Measurements from ENCODE around the gene ATP12A.
"Not testable (repeated sequence)": the region's sequence is repeated elsewhere in the genome, so short reads cannot be mapped to it uniquely, and the experiment has no call there.

The ATP12A gene

GRCh38 chr13:24718192-24718965 is 38.2 kb downstream of the ATP12A start:
- in situ Hi-C loops (cut with MboI; ENCODE audit: low pct_unique_long_range_greater_than_20kb, low sequenced_read_pairs) = no loop called here
- no peak for DNase-seq

- in situ Hi-C loops (cut with MboI; ENCODE audit: low pct_unique_long_range_greater_than_20kb, low sequenced_read_pairs) = no loop called here
- no peak for DNase-seq
Measured at GRCh38 chr13:24719139-24719538, 38.9 kb downstream of the ATP12A start.

- DNase-seq = no peak
- in situ Hi-C loops (cut with MboI; ENCODE audit: low pct_unique_long_range_greater_than_20kb, low sequenced_read_pairs) = no loop called here
Measured at GRCh38 chr13:24723206-24723605, 43.0 kb downstream of the ATP12A start.

- in situ Hi-C loops (cut with MboI; ENCODE audit: low pct_unique_long_range_greater_than_20kb, low sequenced_read_pairs) = loop anchor here (25.0 kb wide), 1 partner anchor 263 kb away; no protein-coding TSS in a partner anchor
- DNase-seq = no peak
Measured at GRCh38 chr13:24724714-24725113, 44.5 kb downstream of the ATP12A start.

GRCh38 chr13:24725379-24725778 is 45.2 kb downstream of the ATP12A start:
- in situ Hi-C loops (cut with MboI; ENCODE audit: low pct_unique_long_range_greater_than_20kb, low sequenced_read_pairs) = loop anchor here (25.0 kb wide), 1 partner anchor 262 kb away; no protein-coding TSS in a partner anchor
- DNase-seq = no peak

- in situ Hi-C loops (cut with MboI; ENCODE audit: low pct_unique_long_range_greater_than_20kb, low sequenced_read_pairs) = loop anchor here (25.0 kb wide), 1 partner anchor 259 kb away; no protein-coding TSS in a partner anchor
- peak; percentile 88 for DNase-seq
Measured at GRCh38 chr13:24727731-24728601, 47.8 kb downstream of the ATP12A start.

GRCh38 chr13:24730873-24731567 is 50.8 kb downstream of the ATP12A start:
- not testable (repeated sequence) for DNase-seq
- in situ Hi-C loops (cut with MboI; ENCODE audit: low pct_unique_long_range_greater_than_20kb, low sequenced_read_pairs) = loop anchor here (25.0 kb wide), 1 partner anchor 256 kb away; no protein-coding TSS in a partner anchor

GRCh38 chr13:24734950-24735349 is 54.7 kb downstream of the ATP12A start:
- no peak for DNase-seq
- in situ Hi-C loops (cut with MboI; ENCODE audit: low pct_unique_long_range_greater_than_20kb, low sequenced_read_pairs) = loop anchor here (25.0 kb wide), 1 partner anchor 252 kb away; no protein-coding TSS in a partner anchor

- DNase-seq = no peak
- in situ Hi-C loops (cut with MboI; ENCODE audit: low pct_unique_long_range_greater_than_20kb, low sequenced_read_pairs) = loop anchor here (25.0 kb wide), 1 partner anchor 250 kb away; no protein-coding TSS in a partner anchor
Measured at GRCh38 chr13:24737042-24737441, 56.8 kb downstream of the ATP12A start.

GRCh38 chr13:24738366-24738847 is 58.2 kb downstream of the ATP12A start:
- DNase-seq = no peak
- in situ Hi-C loops (cut with MboI; ENCODE audit: low pct_unique_long_range_greater_than_20kb, low sequenced_read_pairs) = loop anchor here (25.0 kb wide), 1 partner anchor 249 kb away; no protein-coding TSS in a partner anchor

- in situ Hi-C loops (cut with MboI; ENCODE audit: low pct_unique_long_range_greater_than_20kb, low sequenced_read_pairs) = loop anchor here (25.0 kb wide), 1 partner anchor 247 kb away; no protein-coding TSS in a partner anchor
Measured at GRCh38 chr13:24740014-24740890, 60.0 kb downstream of the ATP12A start.

GRCh38 chr13:24741016-24741662 is 60.9 kb downstream of the ATP12A start:
- in situ Hi-C loops (cut with MboI; ENCODE audit: low pct_unique_long_range_greater_than_20kb, low sequenced_read_pairs) = loop anchor here (25.0 kb wide), 1 partner anchor 246 kb away; no protein-coding TSS in a partner anchor
- DNase-seq = no peak

More at GRCh38 chr13:24740014-24740890, 60.0 kb downstream of the ATP12A start:
- DNase-seq = no peak

- DNase-seq = no peak
- in situ Hi-C loops (cut with MboI; ENCODE audit: low pct_unique_long_range_greater_than_20kb, low sequenced_read_pairs) = loop anchor here (25.0 kb wide), 1 partner anchor 246 kb away; no protein-coding TSS in a partner anchor
Measured at GRCh38 chr13:24741791-24742190, 61.6 kb downstream of the ATP12A start.

GRCh38 chr13:24742294-24742693 is 62.1 kb downstream of the ATP12A start:
- in situ Hi-C loops (cut with MboI; ENCODE audit: low pct_unique_long_range_greater_than_20kb, low sequenced_read_pairs) = loop anchor here (25.0 kb wide), 1 partner anchor 245 kb away; no protein-coding TSS in a partner anchor
- DNase-seq = no peak

GRCh38 chr13:24742977-24743376 is 62.8 kb downstream of the ATP12A start:
- in situ Hi-C loops (cut with MboI; ENCODE audit: low pct_unique_long_range_greater_than_20kb, low sequenced_read_pairs) = loop anchor here (25.0 kb wide), 1 partner anchor 244 kb away; no protein-coding TSS in a partner anchor

GRCh38 chr13:24744247-24744646 is 64.0 kb downstream of the ATP12A start:
- no peak for DNase-seq
- in situ Hi-C loops (cut with MboI; ENCODE audit: low pct_unique_long_range_greater_than_20kb, low sequenced_read_pairs) = loop anchor here (25.0 kb wide), 1 partner anchor 243 kb away; no protein-coding TSS in a partner anchor

More at GRCh38 chr13:24742977-24743376, 62.8 kb downstream of the ATP12A start:
- no peak for DNase-seq

- DNase-seq = no peak
- in situ Hi-C loops (cut with MboI; ENCODE audit: low pct_unique_long_range_greater_than_20kb, low sequenced_read_pairs) = loop anchor here (25.0 kb wide), 1 partner anchor 242 kb away; no protein-coding TSS in a partner anchor
Measured at GRCh38 chr13:24745516-24745860, 65.3 kb downstream of the ATP12A start.

Data from KBM-7 (cell line).